GM21526 (cell line): Measurements from ENCODE around the gene PRKAG2.
"Not testable (repeated sequence)": the region's sequence is repeated elsewhere in the genome, so short reads cannot be mapped to it uniquely, and the experiment has no call there.

Source experiments
- ATAC-seq: cut with Tn5 transposase; IDR thresholded peaks from one replicate; pipeline ENCODE4 v1.9.1; 2021; ENCODE audit warnings: moderate library complexity; ENCODE audit not compliant: unreplicated experiment, low FRiP score

The PRKAG2 gene

DNA sequence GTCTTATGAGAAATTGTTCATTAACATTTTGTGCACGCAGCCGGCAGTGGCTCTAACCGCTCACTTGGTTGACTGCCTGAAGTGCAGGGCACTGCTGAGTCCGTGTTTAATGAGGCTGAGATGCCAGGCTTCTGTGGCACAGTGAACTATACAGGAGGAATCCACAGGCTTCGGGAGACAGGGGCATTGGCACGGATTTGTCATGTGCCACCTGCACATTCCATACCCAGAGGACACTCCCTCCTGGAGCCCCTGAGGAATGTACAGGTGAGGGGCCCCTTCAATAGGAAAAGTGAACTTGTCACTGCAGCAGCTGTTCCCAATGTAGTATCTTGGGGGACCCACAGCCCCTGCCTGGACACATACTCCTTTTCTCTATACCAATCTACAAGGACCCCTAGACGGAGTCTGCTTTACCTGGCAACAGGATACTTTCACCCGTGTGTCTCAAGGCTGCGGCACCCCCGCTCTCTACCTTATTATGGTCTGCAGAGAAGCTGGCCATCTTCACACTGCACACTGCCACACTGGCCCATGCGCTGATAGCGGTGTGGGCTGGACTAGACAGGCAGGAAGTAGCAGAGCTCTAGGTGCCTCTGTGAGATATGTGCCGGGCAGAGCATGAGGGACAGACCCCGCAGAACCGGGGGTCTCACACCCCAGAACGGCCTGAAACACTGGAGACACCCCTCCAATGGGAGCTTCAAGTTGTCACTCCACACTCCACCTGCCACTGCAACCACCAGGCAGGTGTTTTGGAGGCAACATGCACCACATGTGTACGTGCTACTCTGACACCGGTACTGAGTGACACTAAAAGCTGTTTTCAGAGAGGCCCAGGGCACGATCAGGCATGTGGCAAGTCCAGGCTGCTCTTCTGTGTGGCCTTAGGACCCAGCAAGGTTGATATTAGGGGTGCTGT lies 285.8 kb downstream of the PRKAG2 start:
- ATAC-seq: no peak

- ATAC-seq: peak; percentile 95
Observed at GRCh38 chr7:151590071-151590849, 286.7 kb downstream of the PRKAG2 start.

GRCh38 chr7:151588982-151589381 lies 287.9 kb downstream of the PRKAG2 start:
- no peak for ATAC-seq

DNA sequence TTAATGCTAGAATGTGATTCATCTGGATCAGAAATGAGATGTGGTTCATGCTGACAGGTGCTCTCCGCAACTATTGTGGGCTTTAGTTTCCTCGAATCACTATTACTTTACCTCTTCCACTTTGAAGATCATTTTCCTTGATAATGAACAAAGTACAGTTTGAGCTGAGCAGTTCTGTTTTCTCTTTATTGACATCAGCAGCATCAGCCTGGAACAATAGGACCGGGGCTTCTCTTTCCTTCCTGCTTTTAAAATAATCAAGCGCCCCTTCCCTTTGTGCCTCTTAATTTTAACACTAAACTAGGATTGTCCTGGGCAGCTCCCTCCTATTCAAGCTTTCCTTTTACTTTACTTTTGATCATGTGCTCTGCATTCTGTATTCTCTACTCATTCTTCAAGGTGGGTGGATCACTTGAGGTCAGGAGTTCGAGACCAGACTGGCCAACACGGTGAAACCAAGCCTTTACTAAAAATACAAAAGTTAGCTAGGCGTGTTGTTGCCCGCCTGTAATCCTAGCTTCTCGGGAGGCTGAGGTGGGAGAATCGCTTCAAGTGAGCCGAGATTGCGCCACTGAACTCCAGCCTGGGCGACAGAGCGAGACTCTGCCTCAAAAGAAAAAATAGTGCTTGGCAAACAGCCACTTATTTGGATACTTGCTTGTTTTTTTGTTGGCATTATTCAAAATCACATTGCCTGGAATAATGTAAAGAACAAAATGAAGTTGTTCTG lies 290.2 kb downstream of the PRKAG2 start:
- no peak for ATAC-seq

DNA sequence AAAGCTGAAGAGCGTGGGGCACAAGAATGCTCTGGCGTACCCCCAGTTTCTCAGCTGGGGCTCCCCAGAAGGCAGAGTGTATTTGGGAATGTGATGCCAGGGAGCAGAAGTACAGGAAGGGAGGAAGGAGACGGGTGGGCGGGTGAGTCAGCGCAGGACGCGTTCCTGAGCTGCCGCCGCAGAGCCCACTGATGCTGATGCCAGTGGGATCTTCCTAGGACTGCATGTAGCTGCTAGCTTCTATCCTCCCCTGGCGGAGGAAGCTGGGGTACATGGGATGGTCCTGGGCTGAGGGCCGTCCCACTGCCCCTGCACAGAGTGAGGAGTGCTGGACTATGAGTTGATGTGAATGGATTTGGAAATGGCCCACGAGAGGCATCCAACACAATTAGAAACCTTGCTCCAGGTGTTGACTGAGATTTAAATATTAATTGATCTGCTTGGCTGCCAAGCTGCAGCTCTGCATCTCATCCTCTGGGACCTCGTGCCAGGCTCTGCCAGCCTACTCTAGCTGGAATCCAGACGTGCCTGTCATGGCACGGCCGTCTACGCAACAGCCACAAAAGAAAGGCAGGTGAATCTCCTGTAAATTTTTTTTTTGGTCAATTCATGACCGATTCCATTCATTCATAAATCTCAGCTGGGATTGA lies 291.0 kb downstream of the PRKAG2 start:
- no peak for ATAC-seq

GRCh38 chr7:151581741-151582140 lies 295.2 kb downstream of the PRKAG2 start:
- ATAC-seq: no peak

- no peak for ATAC-seq
Observed at GRCh38 chr7:151579644-151580043, 297.3 kb downstream of the PRKAG2 start.

DNA sequence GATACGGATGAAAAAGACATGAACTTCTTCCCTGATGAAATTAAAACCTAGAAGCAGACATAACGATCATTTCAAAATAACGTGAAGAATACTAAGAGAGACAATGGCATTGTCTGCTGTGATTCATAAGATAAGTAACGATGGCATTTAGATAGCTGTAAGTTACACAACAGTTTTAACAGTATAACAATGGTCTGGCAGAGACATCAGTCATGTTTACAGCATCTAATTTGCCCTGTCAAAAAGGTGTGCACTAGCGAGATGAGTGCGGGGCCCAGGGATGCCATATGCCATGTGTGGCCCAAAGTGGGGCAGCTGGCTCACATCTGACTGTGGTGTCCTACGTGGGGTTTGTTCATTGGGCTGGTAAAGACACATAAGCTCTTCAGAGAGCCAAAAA lies 301.5 kb downstream of the PRKAG2 start:
- ATAC-seq: no peak

DNA sequence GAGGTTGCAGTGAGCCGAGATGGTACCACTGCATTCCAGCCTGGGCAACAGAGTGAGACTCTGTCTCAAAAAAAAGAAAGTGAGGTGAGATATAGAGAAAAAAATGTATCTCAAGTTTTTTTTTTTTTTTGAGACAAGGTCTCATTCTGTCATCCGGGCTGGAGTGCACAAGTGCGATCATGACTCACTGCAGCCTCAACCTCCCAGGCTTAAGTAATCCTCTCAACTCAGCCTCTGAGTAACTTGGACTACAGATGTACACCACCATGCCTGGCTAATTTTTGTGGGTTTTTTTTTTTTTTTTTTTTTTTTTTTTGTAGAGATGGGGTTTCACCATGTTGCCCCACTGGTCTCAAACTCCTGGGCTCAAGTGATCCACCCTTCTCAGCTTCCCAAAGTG lies 303.9 kb downstream of the PRKAG2 start:
- not testable (repeated sequence) for ATAC-seq

DNA sequence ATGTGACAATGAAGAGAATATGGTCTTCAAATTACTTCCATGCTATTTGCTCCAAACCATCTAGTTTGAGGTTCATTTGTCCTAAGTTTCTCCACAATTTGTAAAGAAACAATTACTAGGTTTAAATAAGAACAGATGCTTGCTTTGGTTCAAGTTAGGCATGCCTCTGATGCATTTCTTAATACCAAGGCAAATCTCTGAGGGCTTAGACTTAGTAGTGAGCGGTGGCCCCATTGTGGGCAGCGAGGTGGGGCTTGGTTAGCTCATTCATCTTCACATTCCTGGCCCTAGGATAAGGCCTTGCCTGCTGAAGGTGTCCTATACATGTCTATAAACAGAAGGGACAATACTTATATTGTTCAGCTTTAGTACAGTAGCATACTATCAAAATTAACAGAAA lies 304.8 kb downstream of the PRKAG2 start:
- ATAC-seq: no peak

GRCh38 chr7:151571471-151571870 lies 305.4 kb downstream of the PRKAG2 start:
- no peak for ATAC-seq

- no peak for ATAC-seq
Observed at GRCh38 chr7:151570366-151570915, 306.5 kb downstream of the PRKAG2 start.

DNA sequence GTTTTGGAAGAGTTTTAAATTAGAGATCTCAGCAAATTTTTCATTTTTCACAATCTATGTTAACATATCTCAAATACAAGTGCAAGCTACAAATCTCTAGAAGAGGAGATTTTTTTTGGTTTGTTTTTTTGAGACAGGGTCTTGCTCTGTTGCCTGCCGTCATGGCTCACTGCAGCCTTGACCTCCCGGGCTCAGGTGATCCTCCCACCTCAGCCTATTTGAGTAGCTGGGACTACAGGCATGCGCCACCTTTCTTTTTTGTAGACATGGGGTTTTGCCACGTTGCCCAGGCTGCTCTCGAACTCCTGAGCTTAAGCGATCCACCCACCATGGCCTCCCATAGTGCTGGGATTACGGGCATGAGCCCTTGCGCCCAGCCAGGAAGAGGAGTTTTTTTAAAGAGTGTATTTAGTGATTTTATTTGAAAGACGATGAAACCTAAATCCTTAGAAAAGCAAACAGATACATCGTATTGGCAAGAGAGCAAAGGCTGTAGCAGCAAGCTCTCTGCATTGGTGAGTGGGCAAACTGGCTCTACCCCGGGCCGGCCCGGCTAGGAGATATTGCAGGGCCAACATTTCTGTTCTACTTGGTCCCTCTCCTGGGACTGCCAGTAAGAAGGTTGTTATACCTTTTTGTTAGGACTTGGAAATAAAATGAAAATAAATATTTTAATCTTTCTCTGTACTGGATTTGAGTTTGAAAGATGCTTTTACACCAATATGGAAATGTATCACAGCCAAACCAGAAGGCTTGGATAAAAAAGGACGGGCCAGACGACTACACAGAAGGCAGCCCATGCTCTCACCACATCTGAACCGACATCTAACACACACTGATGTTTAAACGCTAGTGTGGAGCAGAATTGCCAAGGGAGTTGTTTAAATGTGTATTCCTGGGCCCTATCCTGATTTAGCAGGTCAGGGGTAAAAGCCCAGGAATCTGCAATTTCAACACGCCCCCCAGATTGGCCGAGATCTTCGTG lies 307.7 kb downstream of the PRKAG2 start:
- ATAC-seq: no peak

DNA sequence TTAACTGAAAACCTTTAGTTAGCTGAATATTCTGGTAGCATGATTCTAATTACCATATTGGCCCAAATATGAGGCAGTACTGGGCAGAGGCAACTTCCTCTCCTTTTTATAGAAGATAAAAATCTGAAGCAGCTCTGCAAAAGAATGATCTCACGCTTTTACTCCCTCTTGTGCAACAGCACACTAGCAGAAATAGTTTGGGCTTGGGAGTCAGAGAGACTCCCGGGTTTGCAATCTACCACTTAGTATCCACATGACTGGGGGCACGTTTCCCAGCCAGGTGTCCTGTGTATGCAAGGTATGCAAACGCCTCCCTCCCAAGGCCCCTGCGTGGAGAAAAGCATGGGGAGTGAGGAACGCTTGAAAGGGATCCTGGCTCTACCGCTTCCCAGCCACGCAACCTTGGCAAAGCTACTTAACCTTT lies 310.0 kb downstream of the PRKAG2 start:
- ATAC-seq: no peak

GRCh38 chr7:151565541-151565940 lies 311.4 kb downstream of the PRKAG2 start:
- no peak for ATAC-seq

GRCh38 chr7:151560243-151560642 lies 316.7 kb downstream of the PRKAG2 start:
- no peak for ATAC-seq

- no peak for ATAC-seq
Observed at GRCh38 chr7:151559557-151560183, 317.2 kb downstream of the PRKAG2 start.

- ATAC-seq: no peak
Observed at GRCh38 chr7:151558575-151558974, 318.3 kb downstream of the PRKAG2 start.
